Skeletal muscle satellite cell (primary cell): ENCODE measurements around the gene C4A.
"Not testable (repeated sequence)": the region's sequence is repeated elsewhere in the genome, so short reads cannot be mapped to it uniquely, and the experiment has no call there.

Experiments
- H3K27me3 ChIP-seq: 2 replicates; pipeline ENCODE4 v1.7.0; 2013; ENCODE audit warnings: low read length; ENCODE audit not compliant: control insufficient read depth, insufficient read depth
- H3K36me3 ChIP-seq: 2 replicates; pipeline ENCODE4 v1.7.0; 2013; ENCODE audit warnings: mild to moderate bottlenecking, control low read depth, low read length; ENCODE audit not compliant: insufficient read depth
- H3K4me1 ChIP-seq: 2 replicates; pipeline ENCODE4 v1.7.0; 2013; ENCODE audit warnings: low read length; ENCODE audit not compliant: control insufficient read depth, insufficient read depth
- H3K4me2 ChIP-seq: 2 replicates; pipeline ENCODE4 v1.7.0; 2013; ENCODE audit warnings: mild to moderate bottlenecking, low read length
- H3K4me3 ChIP-seq: 2 replicates; pipeline ENCODE4 v1.7.0; 2013; ENCODE audit warnings: low read length
- H3K9ac ChIP-seq: 2 replicates; pipeline ENCODE4 v1.7.0; 2013; ENCODE audit warnings: mild to moderate bottlenecking, low read depth, low read length, moderate library complexity
- H3K9me3 ChIP-seq: replicated peaks from 2 replicates; pipeline ENCODE4 v1.7.0; 2013; ENCODE audit warnings: mild to moderate bottlenecking, control low read depth, low read length

C4A gene

GRCh38 chr6:32012941-32013617 lies 31.2 kb downstream of the C4A start:
- H3K36me3 ChIP-seq, H3K9me3 ChIP-seq, H3K27me3 ChIP-seq, H3K4me3 ChIP-seq, H3K9ac ChIP-seq, H3K4me2 ChIP-seq, H3K4me1 ChIP-seq: not testable (repeated sequence)

- not testable (repeated sequence) for H3K4me1 ChIP-seq, H3K36me3 ChIP-seq, H3K4me3 ChIP-seq, H3K9ac ChIP-seq, H3K4me2 ChIP-seq, H3K27me3 ChIP-seq, H3K9me3 ChIP-seq
Observed at GRCh38 chr6:32013738-32014137, 31.9 kb downstream of the C4A start.

- not testable (repeated sequence) for H3K36me3 ChIP-seq, H3K9ac ChIP-seq, H3K4me2 ChIP-seq, H3K4me3 ChIP-seq, H3K4me1 ChIP-seq, H3K27me3 ChIP-seq, H3K9me3 ChIP-seq
Observed at GRCh38 chr6:32014547-32014946, 32.7 kb downstream of the C4A start, which contains the start of gene C4B. C4B (plus strand) TSS chr6:32014795; CDS start chr6:32014846, 51 bp downstream.

GRCh38 chr6:32022100-32022499 lies 40.2 kb downstream of the C4A start:
- H3K27me3 ChIP-seq, H3K36me3 ChIP-seq, H3K9ac ChIP-seq, H3K4me3 ChIP-seq, H3K4me2 ChIP-seq, H3K9me3 ChIP-seq, H3K4me1 ChIP-seq: not testable (repeated sequence)

- H3K4me2 ChIP-seq, H3K27me3 ChIP-seq, H3K4me3 ChIP-seq, H3K9me3 ChIP-seq, H3K4me1 ChIP-seq, H3K9ac ChIP-seq, H3K36me3 ChIP-seq: not testable (repeated sequence)
Observed at GRCh38 chr6:32028631-32029030, 46.8 kb downstream of the C4A start.

GRCh38 chr6:32029553-32029952 lies 47.7 kb downstream of the C4A start:
- H3K36me3 ChIP-seq, H3K9ac ChIP-seq, H3K4me3 ChIP-seq, H3K4me1 ChIP-seq, H3K9me3 ChIP-seq, H3K4me2 ChIP-seq, H3K27me3 ChIP-seq: not testable (repeated sequence)

GRCh38 chr6:32035283-32036013 lies 53.6 kb downstream of the C4A start:
- not testable (repeated sequence) for H3K4me3 ChIP-seq, H3K9me3 ChIP-seq, H3K36me3 ChIP-seq, H3K4me2 ChIP-seq, H3K4me1 ChIP-seq, H3K27me3 ChIP-seq, H3K9ac ChIP-seq

- not testable (repeated sequence) for H3K4me3 ChIP-seq, H3K4me2 ChIP-seq, H3K27me3 ChIP-seq, H3K9me3 ChIP-seq, H3K36me3 ChIP-seq, H3K9ac ChIP-seq, H3K4me1 ChIP-seq
Observed at GRCh38 chr6:32037136-32037535, 55.3 kb downstream of the C4A start.

- not testable (repeated sequence) for H3K4me2 ChIP-seq, H3K27me3 ChIP-seq, H3K4me3 ChIP-seq, H3K9me3 ChIP-seq, H3K36me3 ChIP-seq, H3K9ac ChIP-seq, H3K4me1 ChIP-seq
Observed at GRCh38 chr6:32037598-32038524, 56.0 kb downstream of the C4A start, which contains the start of gene CYP21A2. CYP21A2 (plus strand) TSS chr6:32038415; CDS start chr6:32038423, 8 bp downstream.

- H3K36me3 ChIP-seq, H3K4me1 ChIP-seq, H3K27me3 ChIP-seq: not testable (repeated sequence)
Observed at GRCh38 chr6:32038878-32039277, 57.0 kb downstream of the C4A start.

GRCh38 chr6:32039321-32040274 lies 57.7 kb downstream of the C4A start:
- not testable (repeated sequence) for H3K4me2 ChIP-seq, H3K27me3 ChIP-seq, H3K4me3 ChIP-seq, H3K36me3 ChIP-seq, H3K4me1 ChIP-seq, H3K9me3 ChIP-seq, H3K9ac ChIP-seq

More at GRCh38 chr6:32038878-32039277, 57.0 kb downstream of the C4A start:
- H3K4me3 ChIP-seq, H3K9me3 ChIP-seq, H3K4me2 ChIP-seq, H3K9ac ChIP-seq: not testable (repeated sequence)
